ENCODE results near the gene NLRC5.

NLRC5 gene

GRCh38 chr16:57113042-57113453 lies 123.7 kb downstream of the NLRC5 start:
- TF ChIP-seq POLR2A (IDR thresholded peaks at IDR 0.05; ENCODE audit: extremely low read depth, insufficient read length) = no peak
- no peak for TF ChIP-seq MAX (IDR thresholded peaks at IDR 0.05; ENCODE audit: low read depth, low read length)
- no peak for TF ChIP-seq MYC (IDR thresholded peaks at IDR 0.05; ENCODE audit: low read depth, low read length)
- TF ChIP-seq CTCF (IDR thresholded peaks at IDR 0.05; ENCODE audit: low read depth, low read length) = no peak

GRCh38 chr16:57113664-57114063 lies 124.3 kb downstream of the NLRC5 start:
- H3K4me3 ChIP-seq (ENCODE audit: low read depth, low read length) = no peak overlapping the region
- DNase-seq (ENCODE audit: low read depth) = no peak
- TF ChIP-seq MYC (IDR thresholded peaks at IDR 0.05; ENCODE audit: low read depth, low read length) = no peak
- TF ChIP-seq POLR2A (IDR thresholded peaks at IDR 0.05; ENCODE audit: extremely low read depth, insufficient read length) = no peak
- TF ChIP-seq CTCF (IDR thresholded peaks at IDR 0.05; ENCODE audit: low read depth, low read length) = no peak
- TF ChIP-seq MAX (IDR thresholded peaks at IDR 0.05; ENCODE audit: low read depth, low read length) = no peak

More at GRCh38 chr16:57113042-57113453, 123.7 kb downstream of the NLRC5 start:
- no peak for DNase-seq (ENCODE audit: low read depth)
- no peak overlapping the region for H3K4me3 ChIP-seq (ENCODE audit: low read depth, low read length)

- no peak for DNase-seq (ENCODE audit: low read depth)
- TF ChIP-seq MYC (IDR thresholded peaks at IDR 0.05; ENCODE audit: low read depth, low read length) (no peak), CTCF (IDR thresholded peaks at IDR 0.05; ENCODE audit: low read depth, low read length) (no peak), MAX (IDR thresholded peaks at IDR 0.05; ENCODE audit: low read depth, low read length) (no peak), POLR2A (IDR thresholded peaks at IDR 0.05; ENCODE audit: extremely low read depth, insufficient read length) (no peak)
- H3K4me3 ChIP-seq (ENCODE audit: low read depth, low read length) = no peak overlapping the region
Measured at GRCh38 chr16:57115168-57115513, 125.8 kb downstream of the NLRC5 start.

GRCh38 chr16:57115514-57116182 lies 126.3 kb downstream of the NLRC5 start:
- DNase-seq (ENCODE audit: low read depth) = no peak

GRCh38 chr16:57118461-57119084 lies 129.2 kb downstream of the NLRC5 start:
- TF ChIP-seq CTCF (IDR thresholded peaks at IDR 0.05; ENCODE audit: low read depth, low read length) = no peak
- no peak for TF ChIP-seq POLR2A (IDR thresholded peaks at IDR 0.05; ENCODE audit: extremely low read depth, insufficient read length)
- TF ChIP-seq MAX (IDR thresholded peaks at IDR 0.05; ENCODE audit: low read depth, low read length) = no peak
- TF ChIP-seq MYC (IDR thresholded peaks at IDR 0.05; ENCODE audit: low read depth, low read length) = no peak
- no peak overlapping the region for H3K4me3 ChIP-seq (ENCODE audit: low read depth, low read length)
- no peak for DNase-seq (ENCODE audit: low read depth)

More at GRCh38 chr16:57115514-57116182, 126.3 kb downstream of the NLRC5 start:
- no peak overlapping the region for H3K4me3 ChIP-seq (ENCODE audit: low read depth, low read length)
- no peak for TF ChIP-seq MAX (IDR thresholded peaks at IDR 0.05; ENCODE audit: low read depth, low read length)
- no peak for TF ChIP-seq CTCF (IDR thresholded peaks at IDR 0.05; ENCODE audit: low read depth, low read length)
- TF ChIP-seq POLR2A (IDR thresholded peaks at IDR 0.05; ENCODE audit: extremely low read depth, insufficient read length) = no peak
- no peak for TF ChIP-seq MYC (IDR thresholded peaks at IDR 0.05; ENCODE audit: low read depth, low read length)

Measured in NB4 (cell line).